B cell (primary cell): Measurements from ENCODE around the gene SRRM2. TPM values are rescaled to one million over a fixed set of nuclear protein-coding genes. Genes with fewer than 3 reads are reported as not detected.

Source experiments
- ATAC-seq: fragments of 200-7000 bp; cut with Tn5 transposase; one replicate; pipeline ENCODE4 v1.10.0; 2021; ENCODE audit warnings: low read depth, mild to moderate bottlenecking, moderate number of reproducible peaks, moderate library complexity
- CTCF ChIA-PET: fragments of 350-600 bp; sonication (Branson Sonifier 250); formaldehyde crosslinking; loops from one replicate; lab custom pipeline; 2021; ENCODE audit warnings: antibody characterized with exemption, inconsistent platforms; lab: Charles Lee
- POLR2A ChIA-PET: fragments of 350-600 bp; sonication (Branson Sonifier 250); formaldehyde crosslinking; loops from one replicate; lab custom pipeline; 2021; ENCODE audit warnings: antibody characterized with exemption; lab: Charles Lee
- DNase-seq: peaks from one replicate; pipeline ENCODE4 v3.0.0; 2013
- H2AFZ ChIP-seq: 2 replicates; pipeline ENCODE4 v1.6.1; 2012; ENCODE audit warnings: mild to moderate bottlenecking, low read depth, low read length; ENCODE audit not compliant: insufficient read depth, poor library complexity, severe bottlenecking
- H3K27ac ChIP-seq, 2 donors: 1 replicate in 1 of 2; 2 replicates in 1 of 2; pipeline ENCODE4 v1.5.1; 2012 to 2013; ENCODE audit warnings: low read length in 2 of 2, mild to moderate bottlenecking in 2 of 2, moderate library complexity in 1 of 2
- H3K27me3 ChIP-seq, 4 experiments: fragments of 200-600 bp in 1 of 4; sonication (generic) in 1 of 4; replicated peaks in 1 of 4; 1 replicate in 2 of 4; 2 replicates in 2 of 4; pipeline versions ENCODE4 v1.6.1 to v1.7.0; 2013 to 2016; ENCODE audit warnings: low read length in 3 of 4, mild to moderate bottlenecking in 2 of 4, mixed read lengths in 1 of 4, moderate library complexity in 1 of 4; ENCODE audit not compliant: insufficient read depth in 4 of 4, control insufficient read depth in 3 of 4; ENCODE audit errors: control extremely low read depth in 1 of 4
- H3K36me3 ChIP-seq, 2 experiments: replicated peaks in 1 of 2; 1 replicate in 1 of 2; 2 replicates in 1 of 2; pipeline versions ENCODE4 v1.6.1 to v1.7.1; 2013; ENCODE audit warnings: low read length in 1 of 2; ENCODE audit not compliant: insufficient read depth in 2 of 2, control insufficient read depth in 1 of 2; ENCODE audit errors: control extremely low read depth in 1 of 2, extremely low read depth in 1 of 2
- H3K4me1 ChIP-seq, 2 donors: fragments of 200-600 bp in 1 of 2; sonication (generic) in 1 of 2; 1 replicate in 1 of 2; 2 replicates in 1 of 2; pipeline versions ENCODE4 v1.5.1 to v1.6.1; 2013 to 2017; ENCODE audit warnings: low read length in 2 of 2; ENCODE audit not compliant: control insufficient read depth in 2 of 2, insufficient read depth in 2 of 2
- H3K4me2 ChIP-seq: replicated peaks from 2 replicates; pipeline ENCODE3; 2012; ENCODE audit warnings: mild to moderate bottlenecking, low read depth, low read length; ENCODE audit not compliant: poor library complexity, severe bottlenecking
- H3K4me3 ChIP-seq, 5 experiments: fragments of 200-600 bp in 1 of 5; sonication (generic) in 1 of 5; 1 replicate in 3 of 5; 2 replicates in 2 of 5; pipeline versions ENCODE4 v1.5.1 to v1.7.0; 2011 to 2016; ENCODE audit warnings: low read length in 4 of 5, mild to moderate bottlenecking in 4 of 5, low read depth in 2 of 5, control low read depth in 1 of 5, moderate library complexity in 1 of 5; ENCODE audit not compliant: insufficient read depth in 1 of 5; ENCODE audit errors: control extremely low read depth in 1 of 5, extremely low read depth in 1 of 5
- H3K79me2 ChIP-seq: fragments of 200-600 bp; sonication (generic); one replicate; pipeline ENCODE4 v1.6.0; 2016; ENCODE audit warnings: low read length; ENCODE audit not compliant: control insufficient read depth, insufficient read depth
- H3K9ac ChIP-seq: fragments of 200-600 bp; sonication (generic); 2 replicates; pipeline ENCODE4 v1.6.1; 2017; ENCODE audit warnings: mild to moderate bottlenecking, low read length, moderate library complexity
- H3K9me3 ChIP-seq, 3 donors: one replicate each; pipeline versions ENCODE4 v1.6.1 to v1.7.1; 2013; ENCODE audit warnings: low read length in 2 of 3; ENCODE audit not compliant: control insufficient read depth in 2 of 3, insufficient read depth in 1 of 3; ENCODE audit errors: control extremely low read depth in 1 of 3
- H4K20me1 ChIP-seq: 2 replicates; pipeline ENCODE4 v1.6.0; 2012; ENCODE audit warnings: mild to moderate bottlenecking, low read length; ENCODE audit not compliant: insufficient read depth, control insufficient read depth, poor library complexity, severe bottlenecking
- H3K27ac Mint-ChIP-seq: one replicate; pipeline ENCODE4 v1.8.0; 2021; ENCODE audit warnings: mixed read lengths
- H3K27me3 Mint-ChIP-seq: one replicate; pipeline ENCODE4 v1.8.0; 2021; ENCODE audit warnings: mixed read lengths
- H3K4me1 Mint-ChIP-seq: one replicate; pipeline ENCODE4 v1.8.0; 2021; ENCODE audit warnings: mixed read lengths
- H3K4me3 Mint-ChIP-seq: one replicate; pipeline ENCODE4 v1.8.0; 2021; ENCODE audit warnings: mixed read lengths
- H3K9me3 Mint-ChIP-seq: one replicate; pipeline ENCODE4 v1.8.0; 2022; ENCODE audit warnings: mixed read lengths; ENCODE audit not compliant: insufficient read depth
- EZH2 ChIP-seq: IDR thresholded peaks from 2 replicates; pipeline ENCODE4 v1.6.1; 2012; ENCODE audit warnings: borderline replicate concordance, low read depth, mild to moderate bottlenecking, moderate library complexity, low read length; ENCODE audit not compliant: insufficient read depth, poor library complexity, severe bottlenecking
- whole genome bisulfite sequencing: methylation state at CpG from one replicate; pipeline ENCODE4 v1.1.5; 2013; ENCODE audit warnings: missing lambda C conversion rate; ENCODE audit not compliant: insufficient coverage; 5-methylcytosine and 5-hydroxymethylcytosine counted together
- intact Hi-C: fragments of 100-400 bp; cut with micrococcal nuclease; formaldehyde crosslinking; loops from one replicate; pipeline ENCODE4 v1.10.0; 2022
- polyA plus RNA-seq: library from polyadenylated mRNA; depleted of rRNA; stranded (reverse); fragments of >200 nt; gene quantifications from 2 replicates; pipeline ENCODE4 v1.2.3, GENCODE V29; 2012
- total RNA-seq, 2 donors: library from RNA; stranded (reverse); fragments of 120-200 nt in 1 of 2; gene quantifications; 1 replicate in 1 of 2; 2 replicates in 1 of 2; pipeline versions ENCODE4 v1.2.3 to v1.2.4, GENCODE V29; 2013 to 2022
- TF ChIP-seq, protein P1 (sequence below): fragments of 200-600 bp; IDR thresholded peaks from one replicate; pipeline ENCODE4 v1.8.0; 2022; ENCODE audit warnings: antibody characterized with exemption, mild to moderate bottlenecking

The SRRM2 gene
- total and polyA plus RNA-seq, 2 donors (not counting 1 experiment from before 2014, with no cell fraction given), result 1,485 to 1,879 TPM

DNA sequence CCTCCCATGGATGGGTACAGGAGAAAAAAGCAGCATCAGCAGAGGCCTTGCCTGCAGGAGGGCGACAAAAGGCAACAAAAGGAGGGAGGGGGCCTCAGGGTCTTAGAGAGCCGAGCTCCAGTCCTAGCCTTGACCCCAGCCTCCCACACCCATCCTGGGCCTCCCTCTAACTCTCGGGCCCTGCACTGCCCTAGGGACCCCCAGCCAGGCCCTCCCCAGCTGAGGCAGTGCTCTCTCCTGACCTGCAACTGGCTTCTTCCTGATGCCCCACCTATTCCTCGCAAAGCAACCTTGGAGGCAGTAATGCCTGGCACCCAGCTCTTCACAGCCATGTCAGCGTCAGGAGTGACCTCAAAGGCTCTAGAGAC lies 15.2 kb upstream of the SRRM2 start:
- H3K9me3 ChIP-seq, result no peaks in the 10 kb centered on the region
- no peak overlapping the region for H3K4me2 ChIP-seq
- H3K4me1 ChIP-seq, result no peaks in the 10 kb centered on the region
- ChIA-PET POLR2A (no interaction called here), CTCF (no interaction called here)
- Mint-ChIP-seq H3K4me3 (no peak overlapping the region), H3K4me1 (no peaks in the 10 kb centered on the region), H3K27ac (no peak overlapping the region), H3K9me3 (no peaks in the 10 kb centered on the region), H3K27me3 (peaks cover 6% of the 10 kb centered on the region)
- no peak overlapping the region for H3K27ac ChIP-seq
- H2AFZ ChIP-seq, result no peak overlapping the region
- H3K4me3 ChIP-seq, result no peak overlapping the region
- DNase-seq (no peak), ATAC-seq (no peak)
- H4K20me1 ChIP-seq, result no peaks in the 10 kb centered on the region
- 98% methylated on average over 4 of the region's 5 CpGs for WGBS
- TF ChIP-seq, protein P1, sequence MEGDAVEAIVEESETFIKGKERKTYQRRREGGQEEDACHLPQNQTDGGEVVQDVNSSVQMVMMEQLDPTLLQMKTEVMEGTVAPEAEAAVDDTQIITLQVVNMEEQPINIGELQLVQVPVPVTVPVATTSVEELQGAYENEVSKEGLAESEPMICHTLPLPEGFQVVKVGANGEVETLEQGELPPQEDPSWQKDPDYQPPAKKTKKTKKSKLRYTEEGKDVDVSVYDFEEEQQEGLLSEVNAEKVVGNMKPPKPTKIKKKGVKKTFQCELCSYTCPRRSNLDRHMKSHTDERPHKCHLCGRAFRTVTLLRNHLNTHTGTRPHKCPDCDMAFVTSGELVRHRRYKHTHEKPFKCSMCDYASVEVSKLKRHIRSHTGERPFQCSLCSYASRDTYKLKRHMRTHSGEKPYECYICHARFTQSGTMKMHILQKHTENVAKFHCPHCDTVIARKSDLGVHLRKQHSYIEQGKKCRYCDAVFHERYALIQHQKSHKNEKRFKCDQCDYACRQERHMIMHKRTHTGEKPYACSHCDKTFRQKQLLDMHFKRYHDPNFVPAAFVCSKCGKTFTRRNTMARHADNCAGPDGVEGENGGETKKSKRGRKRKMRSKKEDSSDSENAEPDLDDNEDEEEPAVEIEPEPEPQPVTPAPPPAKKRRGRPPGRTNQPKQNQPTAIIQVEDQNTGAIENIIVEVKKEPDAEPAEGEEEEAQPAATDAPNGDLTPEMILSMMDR, result no peak
- no peak for TF ChIP-seq EZH2
- H3K79me2 ChIP-seq, result no peaks in the 10 kb centered on the region
- intact Hi-C loops, result no loop called here
- H3K36me3 ChIP-seq, result no peaks in the 10 kb centered on the region
- no peak overlapping the region for H3K9ac ChIP-seq
- peaks cover 0 to 6% (median 0%) of the 10 kb centered on the region in 4 experiments for H3K27me3 ChIP-seq

DNA sequence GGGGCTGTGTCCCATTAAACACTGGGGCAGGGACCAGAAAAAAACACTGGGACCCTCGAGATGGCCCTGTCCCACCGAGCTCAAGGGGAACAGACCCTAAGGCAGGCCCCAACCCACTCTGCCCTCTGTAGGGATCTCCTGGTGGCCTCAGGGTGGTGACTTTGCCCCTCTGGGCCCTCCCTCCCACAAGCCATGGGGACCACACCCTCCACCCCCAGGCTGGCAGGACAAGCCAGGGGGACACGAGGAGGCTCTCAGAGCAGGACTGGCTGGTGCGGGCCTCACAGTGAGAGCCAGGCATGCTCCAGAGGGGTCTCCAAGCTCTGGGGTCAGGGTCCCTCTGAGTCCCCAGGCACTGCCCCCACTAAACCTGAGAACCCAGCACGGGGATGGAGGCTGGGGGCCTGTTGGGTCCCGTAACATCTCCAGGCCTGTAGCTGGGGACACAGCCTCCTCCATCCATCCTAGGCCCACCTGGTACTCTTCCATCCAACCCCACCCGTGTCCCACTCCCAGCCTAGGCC lies 14.5 kb upstream of the SRRM2 start:
- Histone ChIP-seq H3K9ac (no peak overlapping the region), H3K4me3 (no peak overlapping the region), H2AFZ (no peak overlapping the region), H3K4me1 (no peaks in the 10 kb centered on the region), H3K27ac (no peak overlapping the region), H3K9me3 (no peaks in the 10 kb centered on the region), H4K20me1 (no peaks in the 10 kb centered on the region), H3K79me2 (no peaks in the 10 kb centered on the region), H3K27me3 (peaks cover 0 to 6% (median 0%) of the 10 kb centered on the region in 4 experiments), H3K4me2 (no peak overlapping the region), H3K36me3 (no peaks in the 10 kb centered on the region)
- no peak for DNase-seq
- 81% methylated on average over 7 of the region's 7 CpGs for WGBS
- Mint-ChIP-seq H3K4me1 (no peaks in the 10 kb centered on the region), H3K4me3 (no peak overlapping the region), H3K27ac (no peak overlapping the region), H3K27me3 (peaks cover 3% of the 10 kb centered on the region), H3K9me3 (no peaks in the 10 kb centered on the region)
- intact Hi-C loops, result no loop called here
- TF ChIP-seq EZH2, result no peak
- TF ChIP-seq, protein P1, result no peak
- ChIA-PET CTCF (no interaction called here), POLR2A (no interaction called here)
- no peak for ATAC-seq
